ENCODE results near the gene AP1M2.
"Not testable (repeated sequence)": the region's sequence is repeated elsewhere in the genome, so short reads cannot be mapped to it uniquely, and the experiment has no call there.

AP1M2 gene

DNA sequence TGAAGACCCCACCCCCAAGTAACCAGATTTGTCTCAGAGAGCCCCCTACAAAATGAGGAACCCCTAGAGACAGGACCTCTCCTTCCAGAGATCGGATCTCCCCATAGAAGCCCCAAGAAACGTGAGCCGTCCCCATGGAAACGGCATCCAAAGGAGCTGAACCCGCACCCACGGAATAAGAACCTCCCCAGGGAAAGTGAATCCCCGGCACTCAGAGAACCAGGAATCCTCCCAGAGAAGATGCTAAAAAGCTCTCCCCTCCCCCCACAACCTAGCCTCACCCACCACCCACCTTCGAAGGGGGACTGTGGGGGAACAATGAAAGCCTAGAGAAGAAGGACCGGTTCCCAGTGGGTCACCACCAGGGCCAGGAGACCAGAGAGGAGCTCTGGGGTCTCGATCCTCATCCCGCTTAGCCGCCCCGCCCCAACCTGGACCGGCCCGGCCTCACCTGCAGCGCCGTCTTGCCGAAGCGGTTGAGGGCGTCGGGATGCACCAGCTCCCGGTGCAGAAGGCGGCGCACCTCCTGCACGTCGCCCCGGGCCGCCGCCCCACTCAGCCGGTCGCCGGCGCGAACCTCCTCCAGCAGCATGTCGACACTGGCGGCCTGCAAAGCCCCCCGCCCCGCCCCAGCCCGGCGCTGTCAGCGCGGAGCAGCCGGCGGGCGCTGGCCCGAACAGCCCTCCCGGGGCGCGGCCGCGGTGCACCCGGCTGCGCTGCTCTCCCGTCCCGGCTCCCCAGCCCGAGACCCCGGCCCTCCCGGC lies 18.9 kb downstream of the AP1M2 start:
- no peak for DNase-seq
- in situ Hi-C loops (cut with MboI; ENCODE audit: low pct_unique_long_range_greater_than_20kb, low sequenced_read_pairs): no loop called here

DNA sequence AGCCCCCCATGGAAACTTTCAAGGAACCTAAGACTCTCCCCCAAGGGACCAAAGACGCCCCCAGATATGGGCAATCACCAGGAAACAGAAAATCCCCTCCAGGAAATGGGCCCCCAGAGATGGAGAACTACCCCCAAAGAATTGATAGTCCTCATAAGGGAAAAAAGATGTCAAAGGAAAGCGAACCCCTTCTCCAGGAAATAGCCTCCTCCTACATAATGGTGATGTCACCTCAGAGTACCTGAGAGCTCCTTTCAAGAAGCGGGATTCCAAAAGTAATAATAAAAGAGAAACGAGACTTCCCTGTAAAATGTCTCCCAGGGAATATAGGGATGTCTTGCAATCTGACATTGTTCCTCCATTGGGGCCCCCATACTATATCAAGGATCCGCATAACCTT lies 19.5 kb downstream of the AP1M2 start:
- DNase-seq: no peak
- in situ Hi-C loops (cut with MboI; ENCODE audit: low pct_unique_long_range_greater_than_20kb, low sequenced_read_pairs): no loop called here

DNA sequence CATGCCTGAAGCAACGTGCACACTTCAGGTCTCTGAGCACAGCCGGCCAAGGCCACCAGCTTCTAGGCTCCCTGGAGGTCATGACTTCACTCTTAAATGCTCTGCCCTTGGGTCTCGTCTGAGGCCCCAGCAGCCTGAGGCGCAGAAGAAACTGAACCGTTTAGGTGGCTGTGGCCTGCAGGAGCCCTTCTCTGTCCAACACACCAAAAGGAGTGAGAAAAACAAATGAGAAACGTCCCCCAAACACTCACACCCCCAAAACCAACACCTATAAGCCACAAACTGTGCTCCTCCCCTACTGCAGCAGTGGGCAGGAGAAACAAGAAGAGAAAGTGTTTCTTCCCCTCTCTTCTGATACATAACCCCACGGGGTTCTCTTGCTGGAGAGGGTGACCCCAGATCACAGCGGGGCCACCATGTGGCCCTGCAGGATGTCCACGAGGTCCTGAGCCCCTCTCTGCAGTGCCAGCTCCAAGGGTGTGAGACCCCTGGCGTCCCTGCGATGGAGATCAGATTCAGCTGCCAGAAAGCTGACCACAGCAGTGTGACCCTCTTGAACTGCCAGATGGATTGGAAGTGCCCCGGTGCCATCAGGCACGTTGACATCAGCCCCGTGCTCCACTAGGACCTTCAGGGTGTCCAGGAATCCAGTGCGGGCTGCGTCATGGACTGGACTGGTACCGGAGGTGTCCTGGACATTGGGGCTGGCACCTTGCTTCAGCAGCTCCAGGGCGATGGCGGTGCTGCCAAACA lies 20.3 kb downstream of the AP1M2 start:
- in situ Hi-C loops (cut with MboI; ENCODE audit: low pct_unique_long_range_greater_than_20kb, low sequenced_read_pairs): no loop called here
- DNase-seq: peak; percentile 53

GRCh38 chr19:10566408-10566657 lies 20.8 kb downstream of the AP1M2 start:
- in situ Hi-C loops (cut with MboI; ENCODE audit: low pct_unique_long_range_greater_than_20kb, low sequenced_read_pairs): no loop called here
- no peak for DNase-seq

GRCh38 chr19:10565567-10566407 lies 21.3 kb downstream of the AP1M2 start, which contains the start of gene KRI1:
TSS of gene KRI1 (minus strand) at chr19:10566010. CDS start at chr19:10565999, 11 bp downstream.
- DNase-seq: peak; percentile 98
- in situ Hi-C loops (cut with MboI; ENCODE audit: low pct_unique_long_range_greater_than_20kb, low sequenced_read_pairs): no loop called here

GRCh38 chr19:10565028-10565566 lies 22.0 kb downstream of the AP1M2 start:
- in situ Hi-C loops (cut with MboI; ENCODE audit: low pct_unique_long_range_greater_than_20kb, low sequenced_read_pairs): no loop called here
- peak; percentile 62 for DNase-seq

DNA sequence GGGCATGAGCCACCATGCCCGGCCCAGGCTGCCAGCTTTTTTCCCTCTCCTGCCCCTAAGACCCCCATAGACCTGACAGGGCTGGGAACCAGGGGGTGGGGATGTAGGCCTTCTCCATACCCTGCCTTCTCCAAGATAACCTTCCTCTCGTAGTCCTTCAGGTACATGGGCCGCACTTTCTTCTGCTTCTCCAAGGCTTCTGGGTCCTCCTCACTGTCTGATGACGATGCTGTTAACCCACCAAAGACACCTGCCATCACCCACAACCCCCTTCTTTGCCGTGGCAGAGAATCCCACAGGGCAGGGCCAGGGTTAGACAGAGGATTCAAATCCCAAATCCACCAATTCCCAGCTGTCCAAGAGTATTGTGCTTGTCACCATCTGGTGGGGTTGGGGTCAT lies 24.5 kb downstream of the AP1M2 start:
- in situ Hi-C loops (cut with MboI; ENCODE audit: low pct_unique_long_range_greater_than_20kb, low sequenced_read_pairs): no loop called here
- no peak for DNase-seq

DNA sequence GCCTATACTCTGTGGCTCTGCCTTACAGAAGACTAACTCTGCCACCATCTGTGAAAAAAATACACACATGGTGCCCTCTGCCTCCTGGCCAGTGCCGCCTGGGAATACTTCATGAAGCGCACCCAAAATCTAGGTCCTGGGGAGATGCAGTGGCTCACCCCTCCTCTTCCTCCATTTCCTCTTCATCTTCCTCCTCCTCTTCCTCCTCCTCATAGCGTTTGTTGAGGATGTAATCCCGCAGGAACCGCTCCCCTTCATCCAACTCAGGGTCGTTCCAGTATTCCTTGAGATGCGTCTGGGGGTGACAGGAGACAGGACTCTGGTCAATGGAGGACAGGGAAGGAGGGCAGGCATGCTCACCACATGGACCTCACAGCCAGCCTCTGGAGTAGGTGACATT lies 27.0 kb downstream of the AP1M2 start:
- in situ Hi-C loops (cut with MboI; ENCODE audit: low pct_unique_long_range_greater_than_20kb, low sequenced_read_pairs): no loop called here
- DNase-seq: no peak

DNA sequence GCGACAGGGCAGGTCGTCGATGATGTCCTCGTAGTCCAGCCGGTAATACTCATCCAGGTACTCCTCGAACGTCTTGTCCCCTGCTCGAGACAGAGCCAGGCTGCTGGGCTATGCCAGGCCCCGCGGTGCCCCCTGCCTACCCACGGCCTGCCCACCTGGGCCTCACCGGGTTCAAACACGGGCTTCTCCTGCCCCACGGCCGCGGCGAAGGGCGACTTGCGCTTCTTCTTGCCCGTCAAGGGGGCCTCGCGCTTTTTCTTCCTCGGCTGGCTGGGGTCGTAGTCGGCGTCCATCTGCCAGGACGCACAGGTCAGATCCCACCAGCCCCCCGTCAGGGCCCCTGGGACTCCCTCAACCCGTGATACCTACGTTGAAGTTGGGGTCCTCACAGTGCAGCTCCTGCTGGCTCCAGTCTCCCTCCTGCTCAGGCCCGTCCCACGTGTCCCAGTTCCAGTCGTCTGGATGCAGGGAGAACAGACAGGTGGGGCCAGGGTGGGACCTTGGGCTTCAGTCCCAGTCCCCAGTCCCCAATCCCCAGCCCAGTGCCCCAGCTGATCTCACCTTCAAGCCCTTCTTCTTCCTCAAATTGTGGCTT lies 29.4 kb downstream of the AP1M2 start:
- in situ Hi-C loops (cut with MboI; ENCODE audit: low pct_unique_long_range_greater_than_20kb, low sequenced_read_pairs): no loop called here
- no peak for DNase-seq

GRCh38 chr19:10555610-10555973 lies 31.5 kb downstream of the AP1M2 start:
- DNase-seq: no peak
- in situ Hi-C loops (cut with MboI; ENCODE audit: low pct_unique_long_range_greater_than_20kb, low sequenced_read_pairs): no loop called here

DNA sequence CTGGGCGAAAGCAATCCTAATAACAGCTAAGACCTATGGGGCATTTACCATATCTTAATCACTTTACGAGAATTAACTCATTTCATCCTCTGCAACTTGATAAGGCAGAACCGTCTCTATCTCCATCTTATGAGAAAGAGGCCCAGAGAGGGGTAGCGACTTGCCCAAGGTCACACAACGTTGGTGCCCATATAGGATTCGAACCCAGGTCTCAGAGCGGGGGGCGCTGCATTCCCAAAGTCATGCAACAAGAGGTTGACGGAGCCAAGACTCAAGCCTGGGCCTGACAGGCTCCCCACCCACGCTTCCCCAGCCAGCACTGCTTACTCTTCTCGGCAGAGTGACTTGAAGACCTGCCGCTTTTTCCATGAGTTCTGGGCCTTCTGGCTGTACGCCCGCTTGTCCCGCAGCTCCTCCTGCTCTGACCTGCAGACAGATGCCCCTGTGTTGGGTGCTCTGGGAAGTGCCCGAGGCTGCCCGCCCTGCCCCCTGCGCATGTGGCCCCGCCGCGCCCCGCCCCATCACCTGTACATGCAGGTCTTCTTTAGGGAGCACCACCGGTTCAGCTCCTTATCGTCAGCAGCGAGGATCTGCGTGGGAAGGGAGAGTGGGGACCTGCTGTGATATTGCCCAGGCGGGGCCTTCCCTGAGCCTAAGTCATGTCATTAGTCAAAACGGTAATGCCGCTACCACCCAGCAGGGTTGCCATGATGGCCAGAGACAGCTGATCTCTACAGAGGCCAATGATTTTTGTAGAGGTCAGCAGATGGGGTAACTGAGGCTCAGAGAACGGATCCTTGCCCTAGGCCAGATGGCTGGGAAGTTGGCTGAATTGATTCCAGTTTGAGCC lies 32.1 kb downstream of the AP1M2 start:
- in situ Hi-C loops (cut with MboI; ENCODE audit: low pct_unique_long_range_greater_than_20kb, low sequenced_read_pairs): no loop called here
- DNase-seq: no peak

DNA sequence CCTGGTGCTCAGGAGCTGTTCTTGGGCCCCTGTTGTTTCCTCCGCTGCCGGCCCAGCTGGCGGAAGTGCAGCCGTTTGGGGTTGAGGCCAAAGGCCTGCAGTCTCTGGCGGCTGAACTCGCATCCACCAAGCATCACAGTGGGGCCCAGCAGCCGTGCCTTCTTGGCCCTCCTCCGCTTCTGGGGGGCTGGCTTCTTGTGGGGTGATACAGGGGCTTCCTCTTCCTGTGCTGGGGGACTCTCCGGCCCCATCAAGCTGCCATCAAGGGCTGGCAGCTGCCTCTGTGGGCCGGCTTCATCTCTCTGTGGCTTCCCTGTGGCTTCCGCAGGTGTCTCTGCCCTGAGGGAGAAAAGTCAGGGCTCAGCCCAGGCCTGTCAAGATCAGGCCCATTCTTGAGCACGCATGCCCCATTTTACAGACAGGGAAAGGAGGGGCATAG lies 33.1 kb downstream of the AP1M2 start:
- in situ Hi-C loops (cut with MboI; ENCODE audit: low pct_unique_long_range_greater_than_20kb, low sequenced_read_pairs): no loop called here
- DNase-seq: no peak

- in situ Hi-C loops (cut with MboI; ENCODE audit: low pct_unique_long_range_greater_than_20kb, low sequenced_read_pairs): no loop called here
- DNase-seq: no peak
Observed at GRCh38 chr19:10553087-10553667, 33.9 kb downstream of the AP1M2 start.

DNA sequence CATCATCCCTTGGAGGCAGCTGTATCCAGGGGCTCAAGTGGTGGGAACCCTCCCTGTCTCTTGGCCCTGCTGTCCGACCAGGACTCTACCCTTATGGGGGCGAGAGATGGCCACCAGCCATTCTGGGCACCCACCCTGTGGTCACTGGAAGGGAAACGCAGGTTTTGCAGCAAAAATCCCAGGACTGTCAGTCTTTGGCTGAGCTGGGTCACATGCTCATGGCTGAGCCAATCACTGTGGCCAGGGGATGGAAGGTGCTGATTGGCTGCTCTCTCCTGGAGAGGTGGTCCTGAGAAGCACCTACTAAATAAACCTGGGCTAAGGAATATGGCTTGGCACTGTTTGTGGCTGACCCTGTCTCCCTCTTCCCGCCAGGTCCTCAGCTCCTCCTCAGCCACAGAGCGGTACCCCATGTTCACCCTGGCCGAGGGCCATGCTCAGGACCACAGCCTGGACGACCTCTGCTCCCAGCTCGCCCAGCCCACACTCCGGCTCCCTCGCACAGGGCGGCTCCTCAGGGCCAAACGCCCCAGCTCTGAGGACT lies 34.5 kb downstream of the AP1M2 start:
- no peak for DNase-seq
- in situ Hi-C loops (cut with MboI; ENCODE audit: low pct_unique_long_range_greater_than_20kb, low sequenced_read_pairs): no loop called here

GRCh38 chr19:10551698-10552301 lies 35.3 kb downstream of the AP1M2 start:
- DNase-seq: peak; percentile 68
- in situ Hi-C loops (cut with MboI; ENCODE audit: low pct_unique_long_range_greater_than_20kb, low sequenced_read_pairs): no loop called here

DNA sequence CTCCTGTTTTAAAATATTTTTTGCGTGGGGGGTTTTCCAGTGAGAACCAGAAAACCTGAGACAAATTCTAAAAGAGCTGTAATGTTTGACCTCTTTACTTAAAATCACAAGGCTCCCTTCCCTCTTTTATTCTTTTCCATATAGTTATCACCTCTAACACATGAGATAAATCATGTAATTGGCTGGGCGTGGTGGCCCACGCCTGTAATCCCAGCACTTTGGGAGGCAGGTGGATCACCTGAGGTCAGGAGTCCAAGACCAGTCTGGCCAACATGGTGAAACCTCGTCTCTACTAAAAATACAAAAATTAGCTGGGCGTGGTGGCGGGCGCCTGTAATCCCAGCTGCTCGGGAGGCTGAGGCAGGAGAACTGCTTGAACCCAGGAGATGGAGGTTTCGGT lies 36.1 kb downstream of the AP1M2 start:
- in situ Hi-C loops (cut with MboI; ENCODE audit: low pct_unique_long_range_greater_than_20kb, low sequenced_read_pairs); DNase-seq: not testable (repeated sequence)

GRCh38 chr19:10550336-10550735 lies 36.8 kb downstream of the AP1M2 start:
- in situ Hi-C loops (cut with MboI; ENCODE audit: low pct_unique_long_range_greater_than_20kb, low sequenced_read_pairs): no loop called here
- DNase-seq: no peak

- in situ Hi-C loops (cut with MboI; ENCODE audit: low pct_unique_long_range_greater_than_20kb, low sequenced_read_pairs): no loop called here
- DNase-seq: no peak
Observed at GRCh38 chr19:10549733-10550132, 37.4 kb downstream of the AP1M2 start.

Data from KBM-7 (cell line).